Kidney capillary endothelial cell (primary cell): Measurements from ENCODE around the gene INTS4.
A peak's percentile ranks its signal among the peaks of the same experiment; 100 is the strongest.
"Not testable (repeated sequence)": the region's sequence is repeated elsewhere in the genome, so short reads cannot be mapped to it uniquely, and the experiment has no call there.

Experiments used
- DNase-seq: peaks from one replicate; pipeline ENCODE4 v3.0.0-alpha.2; 2018; ENCODE audit warnings: low spot score

The INTS4 gene

DNA sequence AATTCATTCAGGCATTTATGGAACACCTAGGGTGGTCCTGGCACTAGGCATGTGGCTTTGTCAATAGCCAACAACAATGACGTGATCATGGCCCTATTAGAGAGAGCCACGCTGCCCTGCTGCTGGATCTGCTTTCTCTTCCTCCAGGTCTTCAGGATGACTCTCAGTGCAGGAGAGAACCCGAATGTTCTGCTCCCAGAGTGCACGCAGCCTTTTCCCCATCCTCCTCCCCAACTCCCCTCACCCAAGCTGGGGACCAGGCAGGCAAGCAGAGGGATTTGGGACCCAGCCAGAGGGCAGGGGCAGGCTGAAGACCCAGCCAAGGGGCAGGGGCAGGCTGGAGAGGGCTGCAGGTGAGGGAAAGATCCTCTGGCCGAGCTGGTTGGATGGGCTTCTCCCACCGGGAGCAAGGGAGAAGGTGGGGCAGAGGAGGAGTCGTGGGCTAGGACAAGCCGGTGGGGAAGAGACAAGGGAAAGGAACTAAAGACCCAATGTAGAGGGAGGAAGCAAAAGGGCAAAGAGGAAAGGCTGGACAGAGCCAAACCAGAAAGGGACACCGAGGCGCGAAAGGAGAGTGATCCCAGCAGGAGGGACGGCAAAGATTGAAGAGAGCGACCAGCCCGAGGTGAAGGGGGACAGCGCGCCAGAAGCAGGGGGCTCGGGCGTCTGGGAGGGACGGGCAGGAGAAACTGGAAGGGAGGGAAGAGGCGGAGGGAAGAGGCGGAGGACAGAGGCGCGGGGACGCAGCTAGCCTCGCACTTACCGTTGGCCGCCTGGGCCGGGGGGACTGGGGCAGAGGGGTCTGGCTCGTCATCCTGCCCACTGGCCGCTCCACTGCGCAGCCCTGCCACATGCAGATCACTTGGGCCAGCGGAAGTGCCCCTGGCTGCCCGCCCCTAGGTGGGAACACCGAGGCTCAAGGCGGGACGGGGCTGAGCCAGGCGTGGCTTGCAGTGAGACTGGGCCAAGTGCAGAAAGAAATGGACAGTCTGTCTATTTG lies 28.2 kb upstream of the INTS4 start, which contains the start of gene KCTD14:
Gene KCTD14, minus strand, starts transcription at position 880 of the 1,000 bp plus-strand sequence. Its CDS starts 27 bp downstream, at position 853.
- DNase-seq, result no peak

DNA sequence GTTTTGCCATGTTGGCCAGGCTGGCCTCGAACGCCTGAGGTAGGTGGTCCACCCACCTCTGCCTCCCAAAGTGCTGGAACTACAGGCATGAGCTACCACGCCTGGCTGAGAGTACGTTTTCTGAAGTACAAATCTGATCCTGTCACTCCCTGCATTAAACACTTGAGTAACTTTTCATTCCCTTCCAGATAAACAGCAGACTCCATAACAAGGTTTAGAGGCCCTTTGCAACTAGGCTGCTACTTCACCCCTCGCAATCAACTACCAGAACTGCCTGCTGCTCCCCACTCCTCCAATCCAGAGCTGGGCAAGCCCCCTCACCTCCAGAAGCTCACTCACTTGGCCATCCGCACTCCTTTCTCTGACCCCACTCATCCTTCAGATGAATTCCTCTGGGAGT lies 27.1 kb upstream of the INTS4 start:
- no peak for DNase-seq

DNA sequence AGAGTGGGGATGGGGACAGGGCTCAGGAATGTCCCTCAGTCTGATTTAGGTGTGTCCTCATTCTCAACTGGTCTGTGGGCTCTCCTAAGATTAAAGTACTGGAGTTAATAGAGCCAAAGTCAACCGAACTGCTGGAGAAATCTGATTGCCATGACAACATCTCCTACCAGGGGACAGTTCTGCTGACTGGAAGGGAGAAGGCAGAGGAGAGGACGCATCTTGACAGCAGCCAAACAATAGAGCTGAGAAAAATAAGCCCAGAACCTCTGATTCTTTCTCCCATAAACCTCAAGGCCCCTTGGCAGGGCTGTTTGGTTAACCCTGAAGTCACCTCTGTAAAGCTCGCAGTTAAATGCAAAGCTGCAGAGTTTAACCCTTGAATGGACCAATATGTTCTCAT lies 25.8 kb upstream of the INTS4 start:
- DNase-seq, result no peak

DNA sequence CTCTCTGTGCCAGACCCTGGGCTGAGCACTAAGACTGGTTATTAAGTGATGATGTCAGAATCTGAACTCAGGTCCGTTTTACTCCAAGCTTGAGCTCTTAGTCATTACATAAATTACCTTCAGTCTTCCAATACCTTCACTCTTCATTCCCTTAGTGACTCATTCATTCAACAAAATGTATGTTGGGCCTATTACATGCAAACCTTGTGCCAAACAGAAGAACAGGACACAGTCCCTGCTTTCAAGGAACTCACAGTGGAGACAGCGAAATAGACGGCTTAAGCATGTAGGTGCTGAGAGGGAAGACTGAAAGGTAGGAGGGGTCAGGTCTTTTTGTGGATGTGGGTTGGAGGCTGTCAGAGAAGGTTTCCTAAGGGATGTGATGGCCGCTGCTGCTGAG lies 25.3 kb upstream of the INTS4 start:
- DNase-seq, result no peak

DNA sequence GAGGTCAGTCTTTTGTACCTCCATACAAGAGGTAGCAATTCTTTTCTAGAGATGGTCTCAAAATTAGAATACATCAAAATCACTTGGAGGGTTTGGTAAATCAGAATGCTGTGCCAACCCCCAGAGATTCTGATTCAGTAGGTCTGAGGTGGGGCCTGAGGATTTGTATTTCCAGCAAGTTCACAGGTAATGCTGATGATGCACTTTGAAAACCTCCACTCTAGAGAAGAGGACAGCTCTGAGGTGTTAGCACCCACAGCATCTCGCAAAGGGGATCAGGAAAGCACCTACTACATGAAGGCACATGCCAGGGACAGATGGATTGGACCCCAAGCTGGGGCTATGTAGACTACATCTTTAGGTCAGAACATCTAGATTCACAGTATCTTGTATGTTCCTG lies 21.4 kb upstream of the INTS4 start:
- no peak for DNase-seq

DNA sequence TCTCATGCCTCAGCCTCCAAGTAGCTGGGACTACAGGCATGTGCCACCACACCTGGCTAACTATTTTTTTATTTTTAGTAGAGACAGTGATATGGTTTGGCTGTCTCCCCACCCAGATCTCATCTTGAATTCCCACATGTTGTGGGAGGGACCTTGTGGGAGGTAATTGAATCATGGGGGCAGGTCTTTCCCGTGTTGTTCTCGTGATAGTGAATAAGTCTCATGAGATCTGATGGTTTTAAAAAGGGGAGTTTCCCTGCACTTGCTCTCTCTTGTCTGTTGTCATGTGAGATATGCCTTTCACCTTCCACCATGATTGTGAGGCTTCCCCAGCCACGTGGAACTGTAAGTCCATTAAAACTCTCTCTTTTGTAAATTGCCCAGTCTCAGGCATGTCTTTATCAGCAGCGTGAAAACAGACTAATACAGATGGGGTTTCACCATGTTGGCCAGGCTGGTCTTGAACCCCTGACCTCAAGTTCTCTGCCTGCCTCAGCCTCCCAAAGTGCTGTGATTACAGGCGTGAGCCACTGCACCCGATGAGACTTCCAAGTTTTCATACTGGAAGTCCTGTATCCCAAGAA lies 20.6 kb upstream of the INTS4 start:
- not testable (repeated sequence) for DNase-seq

DNA sequence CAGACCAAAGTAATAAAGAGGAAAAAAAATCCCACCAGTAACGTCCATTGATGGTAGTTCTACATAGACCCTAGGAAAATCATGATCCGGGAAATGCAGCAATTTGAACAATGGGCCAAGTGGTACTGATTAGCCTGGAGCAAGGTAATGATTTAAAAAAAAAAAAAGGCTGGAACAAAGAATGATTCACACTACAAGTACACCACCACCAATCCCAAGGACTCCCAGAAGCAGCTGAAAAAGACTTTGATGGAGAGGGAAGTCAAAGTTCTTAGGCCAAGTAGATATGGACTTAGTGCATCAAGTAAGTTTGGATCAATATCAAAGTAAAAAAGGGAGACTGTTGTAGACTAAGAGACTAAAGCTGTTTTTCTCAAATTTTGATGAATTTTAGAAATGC lies 16.8 kb upstream of the INTS4 start:
- DNase-seq, result no peak

DNA sequence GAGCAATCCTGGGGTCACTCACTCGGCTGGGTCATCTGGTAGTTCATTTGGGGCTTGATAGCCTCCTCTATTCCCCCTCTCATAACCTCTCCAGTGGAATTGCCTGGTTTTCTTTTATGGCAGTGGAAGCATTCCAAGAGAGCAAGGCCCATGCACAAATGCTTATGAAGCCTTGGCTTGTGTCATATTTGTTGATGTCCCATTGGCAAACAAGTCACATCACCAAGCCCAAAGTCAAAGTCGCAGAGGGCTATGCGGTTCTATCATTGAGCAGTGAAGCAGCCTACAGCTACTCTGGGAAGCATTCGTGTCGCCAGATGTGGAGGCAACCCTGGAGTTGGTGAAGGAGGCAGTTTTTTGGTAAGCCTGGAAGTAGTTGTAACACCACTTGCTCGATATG lies 16.3 kb upstream of the INTS4 start:
- no peak for DNase-seq

DNA sequence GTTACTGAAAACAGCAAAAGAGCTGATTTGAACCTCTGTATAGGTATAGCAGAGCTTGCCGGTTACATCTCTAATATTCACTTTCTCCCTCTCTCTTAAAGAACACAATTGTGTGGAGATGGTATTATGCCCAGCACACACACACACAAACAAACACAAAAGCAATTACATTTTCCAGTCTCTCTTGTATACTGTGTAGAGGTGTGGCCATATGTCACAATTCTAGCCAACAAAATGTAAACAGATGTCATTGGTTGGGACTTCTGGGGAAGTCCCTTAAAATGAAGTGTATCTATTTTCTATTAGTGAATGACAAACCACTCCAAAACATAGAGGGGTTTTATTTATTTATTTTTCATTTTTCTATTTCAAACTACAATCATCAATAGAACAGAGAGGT lies 15.8 kb upstream of the INTS4 start:
- DNase-seq, result no peak

DNA sequence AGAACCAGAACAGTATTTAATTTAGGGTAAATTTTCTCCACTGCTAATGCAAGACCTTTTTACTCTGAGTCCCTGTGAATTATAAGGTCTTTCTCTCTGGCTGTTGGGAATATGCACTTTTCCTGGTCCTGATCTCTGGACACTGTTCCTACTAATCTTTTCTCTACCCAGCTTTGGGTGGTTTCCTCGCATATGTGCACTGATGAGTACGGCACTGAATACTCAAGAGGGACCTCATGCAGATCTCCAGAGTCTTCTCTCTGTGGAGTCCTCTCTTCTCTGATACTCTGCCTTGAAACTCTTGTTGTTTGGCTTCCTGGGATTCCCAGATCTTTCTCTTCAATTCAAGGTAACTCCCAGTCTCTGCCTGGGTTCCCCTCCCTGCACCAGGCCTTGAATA lies 14.6 kb upstream of the INTS4 start:
- DNase-seq, result no peak

DNA sequence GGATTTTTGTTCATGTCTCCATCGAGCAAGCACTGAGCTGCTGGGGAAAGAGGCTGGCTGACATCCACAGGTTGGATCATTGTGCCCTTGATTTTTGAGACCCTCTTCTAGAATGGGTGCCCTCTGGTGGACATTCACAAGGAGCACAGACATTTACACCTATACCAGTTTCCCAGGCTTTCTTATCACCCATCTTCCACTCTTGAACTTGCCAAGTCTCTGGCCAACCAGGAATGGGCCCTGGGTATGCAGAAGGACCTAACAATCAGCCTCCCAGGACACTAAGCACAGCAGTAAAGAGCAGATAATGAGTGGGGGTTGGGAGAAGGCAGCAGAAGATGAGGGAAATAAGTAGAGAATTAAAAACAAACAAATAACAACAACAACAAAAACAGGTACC lies 5.7 kb upstream of the INTS4 start:
- DNase-seq, result peak; percentile 71

DNA sequence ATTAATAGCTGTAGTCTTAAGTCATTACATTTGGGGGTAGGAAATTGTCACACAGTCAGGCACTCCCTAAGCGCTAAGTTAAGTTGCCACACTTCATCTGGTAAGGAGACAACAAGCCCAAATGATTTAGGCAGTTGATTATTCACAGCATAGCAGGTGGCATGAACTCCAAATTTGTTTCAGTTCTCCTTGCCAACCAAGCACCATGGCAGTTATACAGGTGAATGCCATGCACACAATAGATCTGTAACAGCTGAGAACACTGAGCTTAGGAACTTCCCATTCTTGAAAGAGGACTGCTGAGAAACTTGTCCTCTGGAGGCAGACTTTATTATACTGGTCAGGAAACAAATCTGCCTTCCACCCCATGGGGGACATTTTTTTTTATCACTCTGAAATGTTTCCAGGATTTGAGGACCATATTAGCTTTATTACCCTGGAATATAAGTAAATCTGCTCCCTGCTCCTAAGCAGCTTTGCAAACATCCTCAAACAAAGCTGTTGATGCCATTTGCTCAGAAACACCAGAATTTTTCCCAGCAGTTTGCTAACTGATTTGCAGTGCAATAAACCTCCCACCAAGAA lies 5.1 kb upstream of the INTS4 start:
- no peak for DNase-seq

DNA sequence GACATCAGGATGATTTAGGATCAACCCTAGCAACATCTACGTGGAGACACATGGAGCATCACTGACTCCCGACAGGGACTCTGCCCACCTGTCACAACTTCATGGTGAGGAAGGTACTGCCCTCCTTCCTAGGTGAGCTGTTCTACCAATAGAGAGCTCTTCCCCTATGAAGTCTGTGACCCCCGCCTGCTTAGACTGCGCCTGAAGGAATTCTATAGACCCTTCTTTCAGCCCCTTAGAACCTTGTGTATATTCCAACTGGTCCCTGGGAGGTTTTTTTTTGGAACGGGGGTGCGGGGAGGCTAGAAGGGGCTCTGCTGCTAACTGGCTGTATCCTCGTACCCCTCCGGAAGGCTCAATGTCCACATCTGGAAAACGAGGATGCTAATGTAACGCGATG lies 566 bp downstream of the INTS4 start:
- peak; percentile 2 for DNase-seq

DNA sequence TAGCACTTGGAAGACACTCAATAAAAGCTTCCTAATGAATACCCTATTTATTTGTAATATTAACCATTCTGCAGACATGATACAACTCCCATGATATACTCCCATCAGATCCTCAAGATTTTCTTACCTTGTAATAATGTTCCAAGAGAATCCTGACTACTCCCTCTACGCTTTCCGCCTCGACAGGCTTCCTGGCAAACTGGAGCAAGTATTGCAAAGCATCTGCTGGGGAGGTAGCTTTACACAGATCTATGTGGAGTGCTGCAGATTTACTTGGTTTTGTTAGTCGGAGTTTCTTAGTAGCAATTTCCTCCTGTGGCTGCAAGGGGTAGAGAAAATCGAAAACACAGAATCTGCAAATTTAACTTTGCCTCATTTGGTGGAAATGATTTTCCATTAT lies 3.5 kb downstream of the INTS4 start:
- no peak for DNase-seq

DNA sequence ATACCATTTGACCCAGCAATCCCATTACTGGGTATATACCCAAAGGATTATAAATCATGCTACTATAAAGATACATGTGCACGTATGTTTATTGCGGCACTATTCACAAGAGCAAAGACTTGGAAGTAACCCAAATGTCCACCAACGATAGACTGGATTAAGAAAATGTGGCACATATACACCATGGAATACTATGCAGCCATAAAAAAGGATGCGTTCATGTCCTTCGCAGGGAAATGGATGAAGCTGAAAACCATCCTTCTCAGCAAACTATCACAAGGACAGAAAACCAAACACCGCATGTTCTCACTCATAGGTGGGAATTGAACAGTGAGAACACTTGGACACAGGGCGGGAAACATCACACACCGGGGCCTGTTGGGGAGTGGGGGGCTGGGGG lies 8.0 kb downstream of the INTS4 start:
- not testable (repeated sequence) for DNase-seq

DNA sequence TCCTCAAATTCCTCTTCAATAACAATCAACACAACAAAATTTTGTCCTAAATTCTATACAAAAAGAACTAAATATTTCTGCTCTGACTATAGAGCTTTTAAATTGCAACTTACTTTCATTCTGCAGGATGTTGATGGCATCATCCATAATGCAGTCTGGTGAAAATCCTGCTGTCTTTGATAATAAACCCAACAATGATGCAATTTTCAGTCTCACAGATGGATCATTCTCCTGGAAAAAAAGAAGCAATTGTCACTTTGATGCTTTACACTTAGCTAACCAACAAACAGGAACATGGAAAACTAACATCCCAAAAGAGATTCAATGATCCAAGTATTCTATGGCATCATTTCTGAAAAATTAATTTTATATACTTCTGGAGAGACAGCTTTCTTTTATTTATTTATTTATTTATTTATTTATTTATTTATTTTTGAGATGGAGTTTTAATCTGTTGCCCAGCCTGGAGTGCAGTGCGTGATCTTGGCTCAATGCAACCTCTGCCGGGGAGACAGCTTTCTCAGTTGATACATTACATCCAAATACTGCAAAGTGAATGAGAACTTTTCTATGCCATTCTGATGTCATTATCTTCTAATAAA lies 13.0 kb downstream of the INTS4 start:
- DNase-seq, result no peak

DNA sequence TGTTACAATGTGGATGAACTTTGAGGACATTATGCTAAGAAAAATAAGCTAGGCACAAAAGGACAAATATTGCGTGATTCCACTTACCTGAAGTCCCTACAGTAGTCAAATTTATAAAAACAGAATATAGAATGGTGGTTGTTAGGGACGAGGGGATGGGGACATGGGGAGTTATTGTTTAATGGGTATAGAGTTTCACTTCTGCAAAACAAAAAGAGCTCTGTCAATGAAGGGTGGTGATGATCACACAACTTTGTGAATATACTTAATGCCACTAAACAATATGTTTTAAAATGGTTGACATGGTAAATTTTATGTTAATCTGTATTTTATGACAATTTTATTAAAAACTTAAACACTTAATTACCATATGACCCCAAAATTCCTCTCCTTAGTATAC lies 26.1 kb downstream of the INTS4 start:
- DNase-seq, result no peak

DNA sequence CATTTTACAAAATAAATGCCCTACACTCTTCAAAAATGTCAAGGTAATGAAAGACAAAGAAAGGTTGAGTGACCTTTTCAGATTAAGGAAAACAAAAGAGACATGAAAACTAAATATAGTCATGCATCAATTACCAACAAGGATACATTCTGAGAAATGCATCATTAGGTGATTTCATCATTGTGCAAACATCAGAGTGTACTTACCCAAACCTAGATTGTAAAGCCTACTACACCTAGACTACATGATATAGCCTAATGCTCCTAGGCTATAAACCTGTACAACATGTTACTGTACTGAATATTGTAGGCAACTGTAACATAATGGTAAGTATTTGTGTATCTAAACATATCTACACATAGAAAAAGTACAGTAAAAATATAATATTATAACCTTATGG lies 26.7 kb downstream of the INTS4 start:
- no peak for DNase-seq

DNA sequence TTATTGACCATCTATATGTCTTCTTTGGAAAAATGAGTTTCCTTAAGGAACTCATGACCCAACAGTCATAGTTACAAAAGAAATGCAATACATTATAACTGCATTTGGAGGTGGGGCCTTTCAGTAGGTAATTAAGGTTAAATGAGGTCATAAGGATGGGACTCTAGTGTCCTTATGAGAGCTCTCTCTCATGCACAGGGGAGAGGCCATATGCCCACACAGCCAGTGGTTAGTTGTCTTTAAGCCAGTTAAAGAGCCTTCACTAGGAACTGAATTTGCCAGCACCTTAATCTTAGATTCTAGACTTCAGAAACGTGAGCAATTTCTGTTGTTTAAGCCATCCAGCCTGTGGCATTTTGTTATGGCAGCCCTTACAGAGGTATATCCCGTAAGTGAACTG lies 27.3 kb downstream of the INTS4 start:
- DNase-seq, result no peak

DNA sequence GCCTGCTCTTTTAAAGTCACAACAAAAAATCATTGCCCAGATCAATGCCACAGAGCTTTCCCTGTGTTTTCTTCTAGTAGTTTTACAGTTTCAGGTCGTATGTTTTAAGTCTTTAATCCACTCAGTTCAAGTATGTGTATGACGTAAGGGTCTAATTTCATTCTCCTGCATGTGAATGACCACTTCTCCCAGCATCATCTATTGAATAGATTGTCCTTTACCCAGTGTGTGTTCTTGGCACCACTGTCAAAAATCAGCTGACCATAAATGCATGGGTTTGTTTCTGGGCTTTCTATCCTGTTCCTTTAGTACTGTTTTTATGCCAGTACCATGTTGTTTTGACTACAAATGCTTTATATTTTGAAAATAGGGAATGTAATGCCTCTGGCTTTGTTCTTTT lies 28.1 kb downstream of the INTS4 start:
- DNase-seq, result no peak

DNA sequence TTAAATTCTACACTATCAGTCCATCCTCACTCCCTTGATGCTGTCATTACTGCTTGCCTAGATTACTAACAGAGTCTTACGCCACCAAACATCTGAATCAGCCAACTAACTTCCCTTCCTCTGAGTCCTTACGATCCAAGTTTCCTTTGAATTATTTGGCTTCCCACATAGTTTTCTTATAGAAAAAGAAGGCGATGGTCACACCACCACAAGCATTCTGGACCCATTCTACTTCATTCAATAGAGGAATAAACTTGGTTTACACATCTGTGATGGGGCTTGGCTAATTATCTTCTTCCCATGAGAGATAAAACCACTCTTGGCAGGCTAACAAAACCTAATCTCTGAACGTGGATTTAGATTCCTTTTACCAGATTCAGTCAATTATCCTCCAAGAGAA lies 35.0 kb downstream of the INTS4 start:
- DNase-seq, result no peak

DNA sequence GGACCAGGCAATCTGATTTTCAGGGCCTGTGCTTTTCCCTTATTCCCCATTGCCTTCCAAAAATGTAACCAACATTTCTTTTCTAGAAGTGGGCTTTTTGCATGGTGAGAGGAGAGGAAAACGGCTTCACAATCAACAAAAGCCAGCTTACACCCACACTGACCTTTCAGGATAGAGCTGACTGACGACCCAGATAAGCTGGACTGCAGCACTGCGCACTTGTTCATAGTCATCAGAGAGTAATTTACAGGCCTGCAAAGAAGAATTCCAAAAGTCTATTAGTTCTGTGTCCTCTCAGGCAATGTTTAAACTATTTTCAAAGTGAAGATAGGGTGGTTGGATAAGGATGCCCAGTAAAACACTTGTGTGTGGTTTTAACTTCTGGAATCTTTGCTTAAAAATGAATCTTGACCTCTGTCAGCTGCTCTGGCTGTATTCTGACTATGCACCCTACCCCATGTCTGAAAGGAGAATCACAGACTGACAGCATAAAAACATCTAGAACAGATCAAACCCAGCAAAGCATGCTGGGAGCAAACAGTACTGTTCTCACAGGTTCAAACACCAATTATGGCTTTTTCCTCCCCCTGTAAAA lies 35.8 kb downstream of the INTS4 start:
- DNase-seq, result not testable (repeated sequence)
